Esophagus squamous epithelium (tissue), 5 donors: Measurements from ENCODE around the gene SFTPA2. TPM values are rescaled to one million over a fixed set of nuclear protein-coding genes. Genes with fewer than 3 reads are reported as not detected.
"Not testable (repeated sequence)": the region's sequence is repeated elsewhere in the genome, so short reads cannot be mapped to it uniquely, and the experiment has no call there.

ENCODE experiments used
- DNase-seq: peaks from one replicate; lab custom pipeline; 2025; lab: John Stamatoyannopoulos, UW
- H3K27ac ChIP-seq, 4 donors: fragments of 200-600 bp; sonication (generic); one replicate each; pipeline ENCODE4 v1.5.1; 2016 to 2019; ENCODE audit warnings: mild to moderate bottlenecking in 1 of 4
- H3K27me3 ChIP-seq, 4 donors: fragments of 200-600 bp; sonication (generic); 1 replicate in 3 of 4; 2 replicates in 1 of 4; pipeline versions ENCODE4 v1.5.1 to v1.6.0; 2017 to 2021; ENCODE audit warnings: antibody characterized with exemption in 1 of 4
- H3K36me3 ChIP-seq, 3 donors: fragments of 200-600 bp; sonication (generic); one replicate each; pipeline ENCODE4 v1.5.1; 2016 to 2019
- H3K4me1 ChIP-seq, 3 donors: fragments of 200-600 bp; sonication (generic); one replicate each; pipeline ENCODE4 v1.5.1; 2017 to 2019
- H3K4me3 ChIP-seq, 4 donors: fragments of 200-600 bp; sonication (generic); 1 replicate in 3 of 4; 2 replicates in 1 of 4; pipeline ENCODE4 v1.5.1; 2016 to 2019; ENCODE audit warnings: mild to moderate bottlenecking in 2 of 4, moderate library complexity in 1 of 4
- H3K9me3 ChIP-seq, 3 donors: fragments of 200-600 bp; sonication (generic); one replicate each; pipeline ENCODE4 v1.5.1; 2016 to 2019
- POLR2A ChIP-seq, 4 donors: fragments of 450-650 bp; IDR thresholded peaks; one replicate each; pipeline ENCODE4 v1.6.1; 2017; ENCODE audit warnings: antibody characterized with exemption in 4 of 4, mild to moderate bottlenecking in 4 of 4, moderate library complexity in 3 of 4
- WGBS, 2 donors: methylation state at CpG; one replicate each; pipeline ENCODE4 v1.1.5; 2018; 5-methylcytosine and 5-hydroxymethylcytosine counted together
- intact Hi-C: fragments of 100-400 bp; cut with DNase I; formaldehyde crosslinking; loops from one replicate; pipeline ENCODE4 v1.15.0; 2022
- total RNA-seq, 4 donors: library from RNA; depleted of rRNA; stranded (reverse); fragments of >200 nt; gene quantifications; one replicate each; pipeline ENCODE4 v1.1.0, GENCODE V29; 2016
- TF ChIP-seq, protein P1 (sequence below), 6 experiments: fragments of 450-650 bp in 4 of 6; fragments of 200-600 bp in 2 of 6; sonication (generic) in 2 of 6; IDR thresholded peaks; one replicate each; pipeline ENCODE4 v1.5.1; 2016 to 2019; ENCODE audit warnings: antibody characterized with exemption in 6 of 6, mild to moderate bottlenecking in 4 of 6, moderate library complexity in 4 of 6
- donor health status: DM: yes; HTN: yes; CAD: no.

SFTPA2 gene
- total RNA-seq, 4 donors from 2014 or later: 0.27 TPM; not detected in 3

DNA sequence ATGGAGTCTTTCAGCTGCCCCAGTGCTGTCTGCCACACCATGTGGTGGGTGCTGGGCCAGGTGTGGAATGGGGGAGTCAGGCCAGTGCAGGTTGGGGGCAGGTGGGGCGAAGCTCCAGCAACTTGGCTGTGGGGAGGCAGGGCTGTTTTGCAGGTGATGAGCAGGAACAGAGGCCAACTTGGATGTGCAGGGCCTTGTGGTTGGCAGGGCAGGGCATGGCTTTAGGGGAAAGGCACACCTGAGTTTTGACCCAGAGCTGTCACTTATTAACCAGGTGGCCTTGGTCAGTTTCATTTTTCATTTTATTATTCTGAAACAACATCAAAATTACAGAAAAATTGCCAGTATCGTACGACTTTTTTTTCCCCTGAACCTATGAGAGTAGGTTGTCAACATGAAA, 1.1 kb upstream of the SFTPA2 start:
- TF ChIP-seq POLR2A (IDR thresholded peaks at IDR 0.05): no peak
- TF ChIP-seq, protein P1, sequence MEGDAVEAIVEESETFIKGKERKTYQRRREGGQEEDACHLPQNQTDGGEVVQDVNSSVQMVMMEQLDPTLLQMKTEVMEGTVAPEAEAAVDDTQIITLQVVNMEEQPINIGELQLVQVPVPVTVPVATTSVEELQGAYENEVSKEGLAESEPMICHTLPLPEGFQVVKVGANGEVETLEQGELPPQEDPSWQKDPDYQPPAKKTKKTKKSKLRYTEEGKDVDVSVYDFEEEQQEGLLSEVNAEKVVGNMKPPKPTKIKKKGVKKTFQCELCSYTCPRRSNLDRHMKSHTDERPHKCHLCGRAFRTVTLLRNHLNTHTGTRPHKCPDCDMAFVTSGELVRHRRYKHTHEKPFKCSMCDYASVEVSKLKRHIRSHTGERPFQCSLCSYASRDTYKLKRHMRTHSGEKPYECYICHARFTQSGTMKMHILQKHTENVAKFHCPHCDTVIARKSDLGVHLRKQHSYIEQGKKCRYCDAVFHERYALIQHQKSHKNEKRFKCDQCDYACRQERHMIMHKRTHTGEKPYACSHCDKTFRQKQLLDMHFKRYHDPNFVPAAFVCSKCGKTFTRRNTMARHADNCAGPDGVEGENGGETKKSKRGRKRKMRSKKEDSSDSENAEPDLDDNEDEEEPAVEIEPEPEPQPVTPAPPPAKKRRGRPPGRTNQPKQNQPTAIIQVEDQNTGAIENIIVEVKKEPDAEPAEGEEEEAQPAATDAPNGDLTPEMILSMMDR (IDR thresholded peaks at IDR 0.05): no peak
- DNase-seq: no peak

DNA sequence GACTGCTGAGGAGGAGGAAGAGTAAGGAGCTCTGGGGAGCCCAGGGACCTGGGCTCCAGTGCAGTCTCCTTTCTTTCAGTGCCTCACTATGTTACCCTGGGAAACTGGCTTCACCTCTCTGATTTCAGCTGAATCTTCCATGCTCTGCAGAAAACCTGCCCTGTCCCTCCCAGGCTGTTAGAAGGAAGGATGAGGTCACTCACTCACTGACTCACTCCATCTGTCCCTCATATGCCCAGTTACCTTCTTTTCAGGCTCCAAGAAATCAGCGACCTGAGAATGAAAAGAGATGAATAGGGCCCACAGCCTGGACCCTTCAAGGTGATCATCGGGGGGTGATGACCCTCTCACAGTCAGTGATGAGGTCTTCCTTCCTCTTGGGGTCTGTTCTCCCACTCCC, 481 bp downstream of the SFTPA2 start:
- WGBS, 2 donors: 54 to 100% methylated on average over 1 to 2 of the region's 2 CpGs
- TF ChIP-seq, protein P1 (IDR thresholded peaks at IDR 0.05): no peak
- no peak for TF ChIP-seq POLR2A (IDR thresholded peaks at IDR 0.05)
- Histone ChIP-seq H3K27ac (no peak overlapping the region), H3K36me3 (no peaks in the 10 kb centered on the region), H3K27me3 (peaks cover 0 to 7% (median 0%) of the 10 kb centered on the region in 4 donors), H3K4me3 (no peak overlapping the region), H3K4me1 (peaks cover 0 to 8% (median 0%) of the 10 kb centered on the region in 3 donors), H3K9me3 (no peaks in the 10 kb centered on the region)
- no peak for DNase-seq
- intact Hi-C loops: no loop called here

More for the DNA sequence above, 1.1 kb upstream of the SFTPA2 start:
- Histone ChIP-seq H3K36me3 (no peaks in the 10 kb centered on the region), H3K4me3 (no peak overlapping the region), H3K9me3 (no peaks in the 10 kb centered on the region), H3K27ac (no peak overlapping the region), H3K27me3 (peaks cover 0 to 11% (median 0%) of the 10 kb centered on the region in 4 donors), H3K4me1 (peaks cover 0 to 8% (median 0%) of the 10 kb centered on the region in 3 donors)
- WGBS, 2 donors: 84 to 87% methylated on average over 3 of the region's 3 CpGs
- intact Hi-C loops: no loop called here

DNA sequence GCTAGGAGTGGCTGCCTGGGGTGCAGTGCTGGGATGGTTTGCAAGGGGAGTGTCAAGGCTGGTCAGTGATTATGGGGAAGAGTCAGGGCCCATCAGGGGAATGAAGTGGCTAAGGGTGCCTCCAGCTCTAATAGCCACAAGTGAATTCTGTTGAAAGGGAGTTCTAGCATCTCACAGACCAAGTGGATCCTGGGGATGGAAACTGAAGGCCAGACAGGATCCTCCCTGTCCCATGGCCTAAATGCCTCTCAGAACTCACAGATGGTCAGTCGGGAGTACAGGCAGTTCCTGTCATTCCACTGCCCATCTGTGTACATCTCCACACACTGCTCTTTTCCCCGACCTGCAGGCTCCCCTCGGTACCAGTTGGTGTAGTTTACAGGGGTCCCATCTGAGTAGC, 3.2 kb downstream of the SFTPA2 start:
- H3K4me1 ChIP-seq, H3K36me3 ChIP-seq, H3K27me3 ChIP-seq, DNase-seq, intact Hi-C loops, H3K4me3 ChIP-seq, H3K9me3 ChIP-seq, H3K27ac ChIP-seq: not testable (repeated sequence)
- 40 to 79% methylated on average over 1 to 2 of the region's 3 CpGs for WGBS, 2 donors

DNA sequence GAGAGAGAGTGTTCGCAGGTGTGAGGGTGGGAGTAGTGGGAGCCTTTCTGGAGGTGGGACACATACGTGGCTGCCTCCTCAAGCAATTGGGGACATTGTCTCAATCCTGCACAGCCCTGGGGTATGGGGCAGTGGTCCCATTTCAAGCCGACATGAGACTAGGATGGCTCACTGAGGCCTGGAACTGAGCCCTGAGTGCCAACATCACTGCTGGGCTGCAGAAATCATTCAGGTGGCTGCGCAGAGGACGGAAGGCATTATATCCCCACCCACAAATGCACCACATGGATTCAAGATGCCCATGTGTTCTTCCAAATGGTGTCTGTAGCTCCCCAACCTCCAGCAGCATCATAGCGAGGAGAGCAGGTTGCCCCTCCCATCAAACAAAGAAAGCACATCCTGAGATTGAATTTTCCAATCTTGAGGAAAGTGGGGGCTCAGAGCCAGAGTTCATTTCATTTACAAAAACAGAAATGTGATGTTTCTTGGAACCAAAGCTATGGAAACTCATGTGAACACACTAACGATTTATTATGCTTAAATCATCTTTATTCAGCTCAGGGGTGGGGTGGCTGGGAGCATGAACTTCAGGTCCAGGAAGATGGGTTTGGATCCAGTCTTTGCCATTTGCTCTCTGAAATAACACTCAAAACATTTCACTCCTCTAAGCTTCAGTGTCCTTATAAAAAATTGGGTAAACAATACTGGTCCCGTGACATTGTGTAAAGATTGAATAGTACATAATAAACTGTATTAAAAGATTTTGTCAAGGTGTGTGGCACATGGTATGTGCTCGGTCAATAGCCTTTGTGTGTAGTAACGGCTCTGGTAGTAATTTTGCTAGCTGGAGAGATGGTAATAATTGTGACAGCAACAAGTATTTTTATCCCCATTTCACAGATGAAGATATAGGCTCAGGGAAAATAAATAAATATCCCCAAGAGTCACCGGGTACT, 4.6 kb downstream of the SFTPA2 start:
- H3K27ac ChIP-seq: no peak overlapping the region
- intact Hi-C loops: no loop called here
- WGBS, 2 donors: 65 to 73% methylated on average over 11 of the region's 11 CpGs

DNA sequence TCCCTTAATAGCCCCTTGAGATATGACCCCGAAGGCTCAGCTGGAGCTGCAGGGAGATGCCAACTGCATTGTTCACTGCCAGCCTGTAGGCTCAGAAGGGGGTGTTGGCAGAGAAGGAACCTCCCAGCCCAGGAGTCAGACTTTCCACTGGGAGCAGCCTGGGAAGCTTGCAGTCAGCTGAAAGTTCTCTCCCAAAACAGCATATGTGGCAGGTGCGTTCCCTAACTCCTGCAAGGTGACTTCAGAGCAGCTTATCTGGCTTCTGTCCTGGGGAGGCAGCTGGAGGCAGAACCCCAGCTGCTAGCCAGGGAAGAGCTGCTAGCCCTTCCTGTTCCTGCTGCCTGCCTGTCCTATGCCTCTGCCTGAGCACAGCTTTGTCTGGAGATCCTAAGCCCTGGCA, 8.1 kb downstream of the SFTPA2 start:
- Histone ChIP-seq H3K27ac (no peak overlapping the region), H3K4me1 (no peaks in the 10 kb centered on the region), H3K36me3 (no peaks in the 10 kb centered on the region), H3K4me3 (no peak overlapping the region), H3K9me3 (no peaks in the 10 kb centered on the region), H3K27me3 (peaks cover 0 to 5% (median 0%) of the 10 kb centered on the region in 4 donors)
- intact Hi-C loops: no loop called here
- TF ChIP-seq POLR2A (IDR thresholded peaks at IDR 0.05): no peak
- TF ChIP-seq, protein P1 (IDR thresholded peaks at IDR 0.05): no peak
- no peak for DNase-seq
- WGBS, 2 donors: 55 to 91% methylated on average over 1 to 2 of the region's 2 CpGs

More for the DNA sequence above, 4.6 kb downstream of the SFTPA2 start:
- no peak for DNase-seq
- Histone ChIP-seq H3K36me3 (no peaks in the 10 kb centered on the region), H3K9me3 (no peaks in the 10 kb centered on the region), H3K4me3 (no peak overlapping the region), H3K27me3 (peaks cover 0 to 5% (median 0%) of the 10 kb centered on the region in 4 donors), H3K4me1 (peaks cover 0 to 3% (median 0%) of the 10 kb centered on the region in 3 donors)
- no peak for TF ChIP-seq POLR2A (IDR thresholded peaks at IDR 0.05)
- TF ChIP-seq, protein P1 (IDR thresholded peaks at IDR 0.05): no peak
